ENCODE data around the gene DNHD1.

DNHD1 gene

GRCh38 chr11:6618117-6619003, 121.3 kb downstream of the DNHD1 start:
- Histone ChIP-seq H3K36me3 (ENCODE audit: low read length) (no peaks in the 10 kb centered on the region), H3K27ac (ENCODE audit: low read depth, low read length) (no peak overlapping the region), H3K9me3 (ENCODE audit: insufficient read depth, low read length) (no peaks in the 10 kb centered on the region), H4K20me1 (ENCODE audit: low read depth, low read length) (no peaks in the 10 kb centered on the region), H3F3A (ENCODE audit: insufficient read depth) (peaks cover 3% of the 10 kb centered on the region), H3K4me2 (ENCODE audit: low read depth, low read length, poor library complexity, severe bottlenecking) (peak overlapping the region; percentile 84), H2AFZ (ENCODE audit: low read depth, low read length, severe bottlenecking) (peak overlapping the region; percentile 65), H3K4me3 (ENCODE audit: insufficient read depth, low read length, poor library complexity, severe bottlenecking) (peak overlapping the region; percentile 77), H3K79me2 (ENCODE audit: insufficient read depth, low read length) (peaks cover 9% of the 10 kb centered on the region; the same call in 1 of the 2 replicates), H3K27me3 (ENCODE audit: low read length) (no peaks in the 10 kb centered on the region), H3K9ac (ENCODE audit: low read length) (peak overlapping the region; percentile 74), H3K9me2 (replicated peaks; ENCODE audit: insufficient read depth, low read length) (no peaks in the 10 kb centered on the region)
- no peak for TF ChIP-seq EZH2phosphoT487 (conservative IDR thresholded peaks at IDR 0.05; ENCODE audit: low read length)
- TF ChIP-seq, protein P1, sequence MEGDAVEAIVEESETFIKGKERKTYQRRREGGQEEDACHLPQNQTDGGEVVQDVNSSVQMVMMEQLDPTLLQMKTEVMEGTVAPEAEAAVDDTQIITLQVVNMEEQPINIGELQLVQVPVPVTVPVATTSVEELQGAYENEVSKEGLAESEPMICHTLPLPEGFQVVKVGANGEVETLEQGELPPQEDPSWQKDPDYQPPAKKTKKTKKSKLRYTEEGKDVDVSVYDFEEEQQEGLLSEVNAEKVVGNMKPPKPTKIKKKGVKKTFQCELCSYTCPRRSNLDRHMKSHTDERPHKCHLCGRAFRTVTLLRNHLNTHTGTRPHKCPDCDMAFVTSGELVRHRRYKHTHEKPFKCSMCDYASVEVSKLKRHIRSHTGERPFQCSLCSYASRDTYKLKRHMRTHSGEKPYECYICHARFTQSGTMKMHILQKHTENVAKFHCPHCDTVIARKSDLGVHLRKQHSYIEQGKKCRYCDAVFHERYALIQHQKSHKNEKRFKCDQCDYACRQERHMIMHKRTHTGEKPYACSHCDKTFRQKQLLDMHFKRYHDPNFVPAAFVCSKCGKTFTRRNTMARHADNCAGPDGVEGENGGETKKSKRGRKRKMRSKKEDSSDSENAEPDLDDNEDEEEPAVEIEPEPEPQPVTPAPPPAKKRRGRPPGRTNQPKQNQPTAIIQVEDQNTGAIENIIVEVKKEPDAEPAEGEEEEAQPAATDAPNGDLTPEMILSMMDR (IDR thresholded peaks at IDR 0.05; ENCODE audit: insufficient read depth, low read length, poor library complexity, severe bottlenecking) = no peak

GRCh38 chr11:6619004-6619745, 122.1 kb downstream of the DNHD1 start, which contains the start of gene TPP1:
TPP1 (minus strand) TSS chr11:6619422; CDS start chr11:6619400, 22 bp downstream.
- peak within 1 kb of the TSS; percentile 65 for H2AFZ ChIP-seq (ENCODE audit: low read depth, low read length, severe bottlenecking)
- H3K9me3 ChIP-seq (ENCODE audit: insufficient read depth, low read length) = no peaks in the 10 kb centered on the region
- peak within 1 kb of the TSS; percentile 74 for H3K9ac ChIP-seq (ENCODE audit: low read length)
- H3K27ac ChIP-seq (ENCODE audit: low read depth, low read length) = no peak within 1 kb of the TSS
- no peaks in the 10 kb centered on the region for H3K9me2 ChIP-seq (replicated peaks; ENCODE audit: insufficient read depth, low read length)
- TF ChIP-seq, protein P1 (IDR thresholded peaks at IDR 0.05; ENCODE audit: insufficient read depth, low read length, poor library complexity, severe bottlenecking) = no peak
- no peak for TF ChIP-seq EZH2phosphoT487 (conservative IDR thresholded peaks at IDR 0.05; ENCODE audit: low read length)
- no peaks in the 10 kb centered on the region for H3K36me3 ChIP-seq (ENCODE audit: low read length)
- peaks cover 9% of the 10 kb centered on the region; the same call in 1 of the 2 replicates for H3K79me2 ChIP-seq (ENCODE audit: insufficient read depth, low read length)
- H3K4me3 ChIP-seq (ENCODE audit: insufficient read depth, low read length, poor library complexity, severe bottlenecking) = peak within 1 kb of the TSS; percentile 77
- no peaks in the 10 kb centered on the region for H3F3A ChIP-seq (ENCODE audit: insufficient read depth)
- peak within 1 kb of the TSS; percentile 84 for H3K4me2 ChIP-seq (ENCODE audit: low read depth, low read length, poor library complexity, severe bottlenecking)
- H3K27me3 ChIP-seq (ENCODE audit: low read length) = no peaks in the 10 kb centered on the region
- no peaks in the 10 kb centered on the region for H4K20me1 ChIP-seq (ENCODE audit: low read depth, low read length)

DNA sequence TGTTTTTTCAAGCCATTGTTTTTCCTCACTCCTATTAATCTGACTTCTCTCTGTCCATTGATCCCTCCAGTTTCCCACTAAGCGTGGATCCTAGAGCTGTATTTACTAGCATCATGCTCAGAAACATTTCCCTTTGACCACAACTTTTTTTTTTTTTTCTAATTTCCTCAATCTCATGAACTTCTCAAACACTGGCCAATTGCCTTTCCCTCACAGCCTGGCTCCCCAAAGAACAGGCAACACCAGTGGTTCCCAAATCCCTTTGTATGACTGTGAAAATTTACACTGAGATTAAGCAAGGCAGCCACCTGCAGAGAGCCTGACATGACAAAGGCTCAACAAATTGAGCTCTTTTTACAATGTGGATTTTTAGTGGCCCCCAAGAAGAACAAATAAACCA, 123.6 kb downstream of the DNHD1 start:
- Histone ChIP-seq H3K9ac (ENCODE audit: low read length) (no peak overlapping the region), H3K36me3 (ENCODE audit: low read length) (no peaks in the 10 kb centered on the region), H3K9me3 (ENCODE audit: insufficient read depth, low read length) (no peaks in the 10 kb centered on the region), H3K27ac (ENCODE audit: low read depth, low read length) (no peak overlapping the region), H3K4me3 (ENCODE audit: insufficient read depth, low read length, poor library complexity, severe bottlenecking) (no peak overlapping the region), H2AFZ (ENCODE audit: low read depth, low read length, severe bottlenecking) (no peak overlapping the region), H4K20me1 (ENCODE audit: low read depth, low read length) (no peaks in the 10 kb centered on the region), H3F3A (ENCODE audit: insufficient read depth) (no peaks in the 10 kb centered on the region), H3K9me2 (replicated peaks; ENCODE audit: insufficient read depth, low read length) (no peaks in the 10 kb centered on the region), H3K79me2 (ENCODE audit: insufficient read depth, low read length) (peaks cover 9% of the 10 kb centered on the region; the same call in 1 of the 2 replicates), H3K4me2 (ENCODE audit: low read depth, low read length, poor library complexity, severe bottlenecking) (no peak overlapping the region), H3K27me3 (ENCODE audit: low read length) (no peaks in the 10 kb centered on the region)
- TF ChIP-seq, protein P1 (IDR thresholded peaks at IDR 0.05; ENCODE audit: insufficient read depth, low read length, poor library complexity, severe bottlenecking) = no peak
- TF ChIP-seq EZH2phosphoT487 (conservative IDR thresholded peaks at IDR 0.05; ENCODE audit: low read length) = no peak

Measured in SU-DHL-6 (cell line).